ENCODE results near the gene XYLT1. TPM values are rescaled to one million over a fixed set of nuclear protein-coding genes. Genes with fewer than 3 reads are reported as not detected.

The XYLT1 gene
- total RNA-seq, 1 experiment from 2014 or later, result 14.5 TPM

- Histone ChIP-seq H3K23ac (ENCODE audit: insufficient read length, low read depth, low read length) (no peak overlapping the region), H4K8ac (replicated peaks; ENCODE audit: insufficient read length, low read depth, low read length) (no peak overlapping the region), H2AK5ac (ENCODE audit: insufficient read length, low read length) (no peak overlapping the region), H3K14ac (ENCODE audit: insufficient read depth, low read length) (no peak overlapping the region), H2BK12ac (ENCODE audit: insufficient read length, low read depth, low read length) (no peak overlapping the region), H3K79me2 (ENCODE audit: insufficient read depth, low read length) (no peaks in the 10 kb centered on the region), H3K4me2 (ENCODE audit: insufficient read depth, insufficient read length, low read length) (no peak overlapping the region), H4K91ac (ENCODE audit: insufficient read length, low read depth, low read length) (no peak overlapping the region), H3K27ac (ENCODE audit: insufficient read length, low read depth, low read length) (no peak overlapping the region), H3K56ac (ENCODE audit: insufficient read length, low read depth, low read length) (no peak overlapping the region), H3T11ph (ENCODE audit: low read length) (no peak overlapping the region), H3K4ac (ENCODE audit: low read depth, low read length) (no peak overlapping the region), H4K5ac (ENCODE audit: insufficient read length, low read depth, low read length) (no peak overlapping the region), H2BK20ac (ENCODE audit: low read depth, low read length, poor library complexity, severe bottlenecking) (no peak overlapping the region), H2BK5ac (ENCODE audit: insufficient read length, low read length) (no peak overlapping the region), H2AFZ (ENCODE audit: low read length) (no peak overlapping the region), H3K18ac (ENCODE audit: insufficient read length, low read depth, low read length) (no peak overlapping the region), H3K27me3 (ENCODE audit: insufficient read depth, low read length) (no peaks in the 10 kb centered on the region), H2BK15ac (ENCODE audit: low read depth, low read length) (no peak overlapping the region), H3K79me1 (ENCODE audit: insufficient read depth, low read depth, low read length, poor library complexity, severe bottlenecking) (no peaks in the 10 kb centered on the region), H3K4me1 (ENCODE audit: insufficient read depth, low read length) (no peaks in the 10 kb centered on the region), H3K9me3 (ENCODE audit: control insufficient read depth, low read depth, low read length) (no peaks in the 10 kb centered on the region), H3K23me2 (ENCODE audit: insufficient read length, low read depth, low read length, poor library complexity, severe bottlenecking) (no peaks in the 10 kb centered on the region), H3K9ac (ENCODE audit: extremely low read depth, insufficient read length, low read length) (no peak overlapping the region), H4K20me1 (ENCODE audit: control insufficient read depth, insufficient read depth, insufficient read length) (no peaks in the 10 kb centered on the region), H2BK120ac (ENCODE audit: low read depth, low read length, poor library complexity, severe bottlenecking) (no peak overlapping the region)
- no peaks in the 10 kb centered on the region for H3K9me3 Mint-ChIP-seq
- no peak overlapping the region for H3K27ac Mint-ChIP-seq
- DNase-seq, result no peak
- peaks cover 9 to 17% of the 10 kb centered on the region in 2 experiments for H3K4me1 Mint-ChIP-seq
- H3K36me3 Mint-ChIP-seq (ENCODE audit: insufficient read depth in 1 of 3, low read depth in 3 of 3), result peaks cover 3 to 6% (median 4%) of the 10 kb centered on the region in 3 experiments; a peak in 4 of 7 replicates
- no peak for TF ChIP-seq CTCF (conservative IDR thresholded peaks at IDR 0.05)
- no CpG with 5 or more reads among the region's 5 CpGs for WGBS (ENCODE audit: extremely low coverage, insufficient read length, low lambda C conversion rate)
- H3K4me3 Mint-ChIP-seq, result no peak overlapping the region
- H3K27me3 Mint-ChIP-seq (ENCODE audit: low read depth), result no peaks in the 10 kb centered on the region
Observed at GRCh38 chr16:17155485-17155884, 315.3 kb downstream of the XYLT1 start.

All from H9 (cell line).